ENCODE data around the gene SH2D4B. TPM values are rescaled to one million over a fixed set of nuclear protein-coding genes. Genes with fewer than 3 reads are reported as not detected.

SH2D4B gene
- polyA plus RNA-seq, 1 donor from 2014 or later, result 1.4 TPM

- TF ChIP-seq REST (IDR thresholded peaks at IDR 0.05; ENCODE audit: borderline replicate concordance) (peak; percentile 87), RAD21 (conservative IDR thresholded peaks at IDR 0.05) (peak; percentile 87), SMC3 (conservative IDR thresholded peaks at IDR 0.05; ENCODE audit: poor library complexity) (peak; percentile 88), EP300 (conservative IDR thresholded peaks at IDR 0.05; ENCODE audit: poor library complexity, severe bottlenecking) (no peak)
- TF ChIP-seq, protein P1, sequence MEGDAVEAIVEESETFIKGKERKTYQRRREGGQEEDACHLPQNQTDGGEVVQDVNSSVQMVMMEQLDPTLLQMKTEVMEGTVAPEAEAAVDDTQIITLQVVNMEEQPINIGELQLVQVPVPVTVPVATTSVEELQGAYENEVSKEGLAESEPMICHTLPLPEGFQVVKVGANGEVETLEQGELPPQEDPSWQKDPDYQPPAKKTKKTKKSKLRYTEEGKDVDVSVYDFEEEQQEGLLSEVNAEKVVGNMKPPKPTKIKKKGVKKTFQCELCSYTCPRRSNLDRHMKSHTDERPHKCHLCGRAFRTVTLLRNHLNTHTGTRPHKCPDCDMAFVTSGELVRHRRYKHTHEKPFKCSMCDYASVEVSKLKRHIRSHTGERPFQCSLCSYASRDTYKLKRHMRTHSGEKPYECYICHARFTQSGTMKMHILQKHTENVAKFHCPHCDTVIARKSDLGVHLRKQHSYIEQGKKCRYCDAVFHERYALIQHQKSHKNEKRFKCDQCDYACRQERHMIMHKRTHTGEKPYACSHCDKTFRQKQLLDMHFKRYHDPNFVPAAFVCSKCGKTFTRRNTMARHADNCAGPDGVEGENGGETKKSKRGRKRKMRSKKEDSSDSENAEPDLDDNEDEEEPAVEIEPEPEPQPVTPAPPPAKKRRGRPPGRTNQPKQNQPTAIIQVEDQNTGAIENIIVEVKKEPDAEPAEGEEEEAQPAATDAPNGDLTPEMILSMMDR (IDR thresholded peaks at IDR 0.05; ENCODE audit: poor library complexity, severe bottlenecking), result peak; percentile 94
- peak overlapping the region; percentile 61 for H3K4me3 ChIP-seq (ENCODE audit: low read length)
- H4K20me1 ChIP-seq (ENCODE audit: insufficient read depth), result no peaks in the 10 kb centered on the region
- no peaks in the 10 kb centered on the region for H3K27me3 ChIP-seq (ENCODE audit: insufficient read depth, low read depth, low read length)
- H3K4me2 ChIP-seq (ENCODE audit: low read length), result peak overlapping the region; percentile 36
- H3K9me3 ChIP-seq (ENCODE audit: low read length), result no peaks in the 10 kb centered on the region
- no peak overlapping the region for H3K27ac ChIP-seq (ENCODE audit: low read length)
- no peaks in the 10 kb centered on the region for H3K79me2 ChIP-seq (replicated peaks; ENCODE audit: insufficient read depth, low read length)
- H3F3A ChIP-seq (ENCODE audit: insufficient read depth, low read length, poor library complexity, severe bottlenecking), result no peaks in the 10 kb centered on the region
- H3K9ac ChIP-seq (ENCODE audit: low read length), result peak overlapping the region; percentile 39
- peak overlapping the region; percentile 22 for H2AFZ ChIP-seq (ENCODE audit: low read depth, low read length)
- H3K9me2 ChIP-seq (ENCODE audit: insufficient read depth, low read length), result no peaks in the 10 kb centered on the region
- H3K36me3 ChIP-seq (ENCODE audit: insufficient read depth, low read length), result no peaks in the 10 kb centered on the region
Measured at GRCh38 chr10:80662429-80663261, 124.9 kb downstream of the SH2D4B start.

DNA sequence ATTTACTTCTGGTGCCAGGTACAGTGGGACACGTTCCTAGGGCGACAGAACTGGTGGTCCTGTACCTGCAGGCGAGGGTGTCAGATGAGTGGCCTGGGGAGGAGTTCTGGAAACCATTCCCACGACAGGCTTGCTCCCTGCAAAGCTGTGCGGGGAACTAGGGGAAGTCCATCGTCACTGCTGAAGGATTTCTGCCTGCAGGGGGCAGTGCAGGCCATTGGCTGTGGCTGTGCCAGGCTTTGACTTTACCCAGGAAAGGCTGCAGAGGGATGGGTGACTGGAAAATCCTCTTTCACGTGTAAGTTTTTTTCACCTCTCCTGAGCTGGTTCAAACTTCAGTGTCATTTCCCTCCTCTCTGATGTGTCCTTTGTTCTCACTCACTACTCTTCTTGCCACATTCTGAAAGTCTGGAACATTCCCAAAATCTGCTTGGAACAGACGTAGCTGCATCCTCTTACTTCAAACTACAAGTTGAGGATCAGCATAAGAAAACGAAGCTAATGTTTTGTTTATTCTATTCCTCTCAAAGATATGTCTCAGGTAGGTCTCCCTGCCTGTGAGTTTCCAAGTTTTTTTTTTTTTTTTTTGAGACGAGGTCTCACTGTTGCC, 126.5 kb downstream of the SH2D4B start:
- Histone ChIP-seq H3K4me2 (ENCODE audit: low read length) (no peak overlapping the region), H4K20me1 (ENCODE audit: insufficient read depth) (no peaks in the 10 kb centered on the region), H2AFZ (ENCODE audit: low read depth, low read length) (no peak overlapping the region)

More for the DNA sequence above, 126.5 kb downstream of the SH2D4B start:
- TF ChIP-seq EP300 (conservative IDR thresholded peaks at IDR 0.05; ENCODE audit: poor library complexity, severe bottlenecking), result no peak
- TF ChIP-seq SMC3 (conservative IDR thresholded peaks at IDR 0.05; ENCODE audit: poor library complexity), result peak; percentile 78
- TF ChIP-seq REST (IDR thresholded peaks at IDR 0.05; ENCODE audit: borderline replicate concordance), result peak; percentile 17
- no peak for TF ChIP-seq EZH2 (IDR thresholded peaks at IDR 0.05; ENCODE audit: borderline replicate concordance, insufficient read depth, low read length, poor library complexity, severe bottlenecking)
- TF ChIP-seq POLR2AphosphoS5 (IDR thresholded peaks at IDR 0.05), result no peak
- TF ChIP-seq RAD21 (conservative IDR thresholded peaks at IDR 0.05), result peak; percentile 81
- TF ChIP-seq, protein P1 (IDR thresholded peaks at IDR 0.05; ENCODE audit: poor library complexity, severe bottlenecking), result peak; percentile 84
- peak; percentile 21 for TF ChIP-seq MXI1 (conservative IDR thresholded peaks at IDR 0.05; ENCODE audit: poor library complexity, severe bottlenecking)
- Histone ChIP-seq H3K36me3 (ENCODE audit: insufficient read depth, low read length) (no peaks in the 10 kb centered on the region), H3K9me3 (ENCODE audit: low read length) (no peaks in the 10 kb centered on the region), H3K27ac (ENCODE audit: low read length) (no peak overlapping the region), H3K79me2 (replicated peaks; ENCODE audit: insufficient read depth, low read length) (no peaks in the 10 kb centered on the region), H3K9me2 (ENCODE audit: insufficient read depth, low read length) (no peaks in the 10 kb centered on the region), H3F3A (ENCODE audit: insufficient read depth, low read length, poor library complexity, severe bottlenecking) (no peaks in the 10 kb centered on the region), H3K27me3 (ENCODE audit: insufficient read depth, low read depth, low read length) (no peaks in the 10 kb centered on the region), H3K9ac (ENCODE audit: low read length) (no peak overlapping the region), H3K4me3 (ENCODE audit: low read length) (no peak overlapping the region)
